Spleen (tissue), 11 donors: ENCODE data around the gene CLASP1. TPM values are rescaled to one million over a fixed set of nuclear protein-coding genes. Genes with fewer than 3 reads are reported as not detected.
A peak's percentile ranks its signal among the peaks of the same experiment; 100 is the strongest.

Experiments used
- DNase-seq: peaks from one replicate; pipeline ENCODE4 v3.0.0-alpha.2; 2020
- H3K27ac ChIP-seq, 8 donors: fragments of 200-600 bp; sonication (generic) in 7 of 8; 1 replicate in 4 of 8; 2 replicates in 4 of 8; pipeline versions ENCODE4 v1.5.0 to v1.8.0; 2016 to 2021; ENCODE audit warnings: inconsistent platforms in 4 of 8, mild to moderate bottlenecking in 4 of 8, moderate library complexity in 1 of 8
- H3K27me3 ChIP-seq, 7 donors: fragments of 200-600 bp; sonication (generic) in 6 of 7; replicated peaks in 1 of 7; 1 replicate in 4 of 7; 2 replicates in 3 of 7; pipeline versions ENCODE4 v1.5.0 to v1.8.0; 2016 to 2021; ENCODE audit warnings: inconsistent platforms in 3 of 7, mild to moderate bottlenecking in 1 of 7
- H3K36me3 ChIP-seq, 6 donors: fragments of 200-600 bp; sonication (generic) in 5 of 6; 1 replicate in 4 of 6; 2 replicates in 2 of 6; pipeline versions ENCODE4 v1.5.0 to v1.8.0; 2016 to 2021; ENCODE audit warnings: inconsistent platforms in 2 of 6
- H3K4me1 ChIP-seq, 6 donors: fragments of 200-600 bp; sonication (generic) in 5 of 6; 1 replicate in 3 of 6; 2 replicates in 3 of 6; pipeline versions ENCODE4 v1.5.0 to v1.8.0; 2016 to 2021; ENCODE audit warnings: inconsistent platforms in 3 of 6
- H3K4me3 ChIP-seq, 8 donors: fragments of 200-600 bp; sonication (generic) in 7 of 8; 1 replicate in 4 of 8; 2 replicates in 4 of 8; pipeline versions ENCODE4 v1.5.0 to v1.8.0; 2016 to 2021; ENCODE audit warnings: inconsistent platforms in 4 of 8, mild to moderate bottlenecking in 4 of 8, moderate library complexity in 2 of 8
- H3K9me3 ChIP-seq, 8 donors: fragments of 200-600 bp; sonication (generic) in 7 of 8; 1 replicate in 4 of 8; 2 replicates in 4 of 8; pipeline versions ENCODE4 v1.5.0 to v1.8.0; 2016 to 2021; ENCODE audit warnings: inconsistent platforms in 4 of 8
- POLR2A ChIP-seq, 3 donors: fragments of 450-650 bp; IDR thresholded peaks; one replicate each; pipeline ENCODE4 v1.5.1; 2017; ENCODE audit warnings: antibody characterized with exemption in 3 of 3, mild to moderate bottlenecking in 1 of 3
- POLR2AphosphoS5 ChIP-seq, 3 donors: sonication (generic); formaldehyde crosslinking; IDR thresholded peaks; one replicate each; pipeline ENCODE4 v1.5.1; 2017; ENCODE audit warnings: antibody characterized with exemption in 3 of 3
- WGBS, 5 donors: extraction: QIAGEN DNeasy Blood & Tissue Kit in 3 of 5; methylation state at CpG; one replicate each; pipeline versions ENCODE4 v1.1.5 to v1.1.7; 2013 to 2018; 5-methylcytosine and 5-hydroxymethylcytosine counted together
- intact Hi-C: fragments of 100-400 bp; cut with DNase I; formaldehyde crosslinking; loops from one replicate; pipeline ENCODE4 v1.15.0; 2023; ENCODE audit warnings: low total_unique reads
- polyA plus RNA-seq, 3 donors: library from polyadenylated mRNA; stranded (reverse); fragments of 200-250 nt; gene quantifications; one replicate each; pipeline ENCODE4 v1.2.1, GENCODE V29; 2013
- total RNA-seq, 7 donors: library from RNA; depleted of rRNA in 3 of 7; stranded (reverse); fragments of >200 nt in 3 of 7; fragmentation: NEBNext Ultra II Directional in 4 of 7; extraction: Animal tissue kit (Norgen Biotek cat#: 25700) in 4 of 7; gene quantifications; one replicate each; pipeline versions ENCODE4 v1.1.0 to v1.2.1, GENCODE V29; 2016 to 2021
- TF ChIP-seq, protein P1 (sequence below), 11 experiments: fragments of 200-600 bp in 7 of 11; fragments of 450-650 bp in 4 of 11; sonication (generic) in 4 of 11; IDR thresholded peaks in 8 of 11; conservative IDR thresholded peaks in 3 of 11; 1 replicate in 7 of 11; 2 replicates in 4 of 11; pipeline versions ENCODE4 v1.4.0 to v1.8.0; 2016 to 2021; ENCODE audit warnings: antibody characterized with exemption in 11 of 11, inconsistent platforms in 4 of 11, mild to moderate bottlenecking in 1 of 11
- donor health status: healthy with polysubstance abuse.
- donor health status: DM: no; HTN: no; CAD: no; lungs with moderate emphysema.
- donor health status: DM: no; HTN: no; CAD: no.
- donor health status: Bipolar disorder and iron deficiency.
- donor health status: healthy.
- donor health status: DM: no; HTN: no; CAD: no.
- donor health status: DM: yes; HTN: yes; CAD: no.

CLASP1 gene
- total and polyA plus RNA-seq, 10 donors, result 4.0 to 103 (median 71.7) TPM

GRCh38 chr2:121418494-121419058 is 230.7 kb downstream of the CLASP1 start:
- Histone ChIP-seq H3K9me3 (no peaks in the 10 kb centered on the region), H3K4me1 (no peaks in the 10 kb centered on the region), H3K36me3 (peaks cover 2 to 100% (median 40%) of the 10 kb centered on the region in 6 donors), H3K4me3 (no peak overlapping the region), H3K27ac (no peak overlapping the region), H3K27me3 (no peaks in the 10 kb centered on the region)
- intact Hi-C loops, result no loop called here
- DNase-seq, result no peak
- TF ChIP-seq POLR2A (IDR thresholded peaks at IDR 0.05) (no peak), POLR2AphosphoS5 (IDR thresholded peaks at IDR 0.05) (peak in 1 of 3 donors; percentile 28)
- TF ChIP-seq, protein P1, sequence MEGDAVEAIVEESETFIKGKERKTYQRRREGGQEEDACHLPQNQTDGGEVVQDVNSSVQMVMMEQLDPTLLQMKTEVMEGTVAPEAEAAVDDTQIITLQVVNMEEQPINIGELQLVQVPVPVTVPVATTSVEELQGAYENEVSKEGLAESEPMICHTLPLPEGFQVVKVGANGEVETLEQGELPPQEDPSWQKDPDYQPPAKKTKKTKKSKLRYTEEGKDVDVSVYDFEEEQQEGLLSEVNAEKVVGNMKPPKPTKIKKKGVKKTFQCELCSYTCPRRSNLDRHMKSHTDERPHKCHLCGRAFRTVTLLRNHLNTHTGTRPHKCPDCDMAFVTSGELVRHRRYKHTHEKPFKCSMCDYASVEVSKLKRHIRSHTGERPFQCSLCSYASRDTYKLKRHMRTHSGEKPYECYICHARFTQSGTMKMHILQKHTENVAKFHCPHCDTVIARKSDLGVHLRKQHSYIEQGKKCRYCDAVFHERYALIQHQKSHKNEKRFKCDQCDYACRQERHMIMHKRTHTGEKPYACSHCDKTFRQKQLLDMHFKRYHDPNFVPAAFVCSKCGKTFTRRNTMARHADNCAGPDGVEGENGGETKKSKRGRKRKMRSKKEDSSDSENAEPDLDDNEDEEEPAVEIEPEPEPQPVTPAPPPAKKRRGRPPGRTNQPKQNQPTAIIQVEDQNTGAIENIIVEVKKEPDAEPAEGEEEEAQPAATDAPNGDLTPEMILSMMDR (IDR thresholded peaks at IDR 0.05 in 8 of 11, conservative IDR thresholded peaks at IDR 0.05 in 3 of 11), result no peak
- WGBS, 5 donors, result 93 to 97% (median 95%) methylated on average over 18 of the region's 18 CpGs

- Histone ChIP-seq H3K27me3 (no peaks in the 10 kb centered on the region), H3K9me3 (no peaks in the 10 kb centered on the region), H3K36me3 (peaks cover 2 to 100% (median 40%) of the 10 kb centered on the region in 6 donors), H3K4me3 (no peak overlapping the region), H3K27ac (no peak overlapping the region), H3K4me1 (no peaks in the 10 kb centered on the region)
- DNase-seq, result no peak
- 79 to 90% (median 85%) methylated on average over 4 of the region's 4 CpGs for WGBS, 5 donors
- TF ChIP-seq POLR2AphosphoS5 (IDR thresholded peaks at IDR 0.05) (no peak), POLR2A (IDR thresholded peaks at IDR 0.05) (no peak)
- intact Hi-C loops, result no loop called here
Measured at GRCh38 chr2:121417826-121418225, 231.4 kb downstream of the CLASP1 start.

DNA sequence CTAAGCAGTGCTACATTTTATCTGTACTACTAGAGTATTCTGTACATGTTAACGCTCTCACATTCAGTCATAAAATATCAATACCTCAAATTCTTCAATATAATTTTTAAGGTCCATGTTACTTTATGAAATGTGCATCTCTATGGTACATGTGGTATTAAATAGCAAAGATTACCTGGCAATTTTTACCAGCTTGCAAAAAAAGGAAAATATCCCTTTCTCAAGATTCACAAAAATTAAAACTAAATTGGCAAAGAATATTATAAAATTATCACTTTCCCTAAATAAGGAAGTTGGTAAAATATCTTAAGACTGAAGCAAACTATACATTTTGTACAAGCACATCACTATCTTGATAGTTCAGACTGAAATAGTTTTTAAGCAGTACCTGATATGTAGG is 233.5 kb downstream of the CLASP1 start:
- Histone ChIP-seq H3K27ac (no peak overlapping the region), H3K4me1 (no peaks in the 10 kb centered on the region), H3K4me3 (no peak overlapping the region), H3K36me3 (peaks cover 2 to 91% (median 31%) of the 10 kb centered on the region in 6 donors), H3K27me3 (no peaks in the 10 kb centered on the region), H3K9me3 (no peaks in the 10 kb centered on the region)
- TF ChIP-seq, protein P1 (IDR thresholded peaks at IDR 0.05 in 8 of 11, conservative IDR thresholded peaks at IDR 0.05 in 3 of 11), result no peak
- TF ChIP-seq POLR2AphosphoS5 (IDR thresholded peaks at IDR 0.05), result no peak
- no peak for TF ChIP-seq POLR2A (IDR thresholded peaks at IDR 0.05)
- WGBS, 5 donors, result 89 to 100% (median 98%) methylated on average over 1 of the region's 1 CpG
- intact Hi-C loops, result no loop called here
- DNase-seq, result no peak

GRCh38 chr2:121412349-121412748 is 236.9 kb downstream of the CLASP1 start:
- no peaks in the 10 kb centered on the region for H3K27me3 ChIP-seq
- TF ChIP-seq, protein P1 (IDR thresholded peaks at IDR 0.05 in 8 of 11, conservative IDR thresholded peaks at IDR 0.05 in 3 of 11), result no peak
- no peak for TF ChIP-seq POLR2A (IDR thresholded peaks at IDR 0.05)
- no peak for TF ChIP-seq POLR2AphosphoS5 (IDR thresholded peaks at IDR 0.05)
- no peak overlapping the region for H3K4me3 ChIP-seq
- intact Hi-C loops, result no loop called here
- WGBS, 5 donors, result 91 to 98% (median 94%) methylated on average over 1 of the region's 1 CpG
- no peak for DNase-seq
- H3K27ac ChIP-seq, result no peak overlapping the region
- H3K4me1 ChIP-seq, result no peaks in the 10 kb centered on the region
- no peaks in the 10 kb centered on the region for H3K9me3 ChIP-seq
- H3K36me3 ChIP-seq, result peaks cover 0 to 91% (median 40%) of the 10 kb centered on the region in 6 donors
